GM10248 (cell line): ENCODE results near the gene DEAF1.

Experiments used
- CTCF ChIA-PET: fragments of 300-600 bp; sonication (Branson Sonifier 250); formaldehyde crosslinking; extraction: SDS; loops from one replicate; lab custom pipeline; 2021; ENCODE audit warnings: antibody characterized with exemption; lab: Yijun Ruan, JAX
- POLR2A ChIA-PET: fragments of 350-650 bp; sonication (Branson Sonifier 250); formaldehyde crosslinking; extraction: SDS; loops from one replicate; lab custom pipeline; 2020; ENCODE audit warnings: antibody characterized with exemption; lab: Yijun Ruan, JAX
- DNase-seq: peaks from one replicate; pipeline ENCODE4 v3.0.0; 2012; ENCODE audit errors: extremely low spot score
- TF ChIP-seq, protein P1 (sequence below): IDR thresholded peaks from 2 replicates; pipeline ENCODE4 v1.5.1; 2012; ENCODE audit warnings: mild to moderate bottlenecking, low read depth; ENCODE audit errors: extremely low read depth, missing control alignments, control extremely low read depth

The DEAF1 gene

DNA sequence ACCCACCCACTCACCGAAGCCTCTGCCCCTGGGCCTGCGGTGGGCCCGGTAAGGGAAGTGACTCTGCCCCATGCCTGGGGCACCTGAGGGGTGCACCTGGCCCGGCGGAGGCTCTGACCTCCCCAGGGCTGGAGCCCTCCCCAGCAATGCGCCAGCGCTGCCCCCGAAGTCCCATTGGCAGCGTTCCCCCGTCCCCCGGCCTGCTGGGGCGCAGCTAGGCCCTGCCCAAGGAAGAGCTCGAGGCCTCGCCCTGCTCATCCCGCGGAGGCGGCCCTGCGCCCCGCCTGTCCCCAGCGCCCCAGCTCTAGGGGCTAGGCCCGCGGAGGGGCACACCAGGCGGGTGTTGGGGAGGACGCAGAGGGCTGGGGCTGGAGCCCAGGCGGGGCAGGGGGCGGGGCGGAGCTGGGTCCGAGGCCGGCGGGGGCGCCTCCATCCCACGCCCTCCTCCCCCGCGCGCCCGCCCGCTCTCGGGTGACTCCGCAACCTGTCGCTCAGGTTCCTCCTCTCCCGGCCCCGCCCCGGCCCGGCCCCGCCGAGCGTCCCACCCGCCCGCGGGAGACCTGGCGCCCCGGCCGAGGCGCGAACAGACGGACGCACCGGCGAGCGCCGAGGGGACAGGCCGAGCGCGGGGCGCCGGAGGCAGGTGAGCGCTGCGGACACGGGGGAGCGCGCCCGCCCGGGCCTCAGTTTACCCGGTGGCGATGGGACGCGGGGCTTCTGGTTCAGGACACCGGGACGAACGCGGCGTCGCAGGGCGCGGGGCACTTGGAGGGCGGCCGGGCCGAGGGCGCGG lies 10.8 kb upstream of the DEAF1 start, which contains the start of gene EPS8L2:
EPS8L2 (plus strand) TSS at position 586 of the 793 bp plus-strand sequence. CDS start 3,177 bp downstream, outside the sequence.
- CTCF ChIA-PET = interaction anchor here (1.0 to 2.6 kb wide), 2 partner anchors 18 to 91 kb away, joined by 3 to 14 read pairs; no protein-coding TSS in a partner anchor
- DNase-seq = peak; percentile 39
- TF ChIP-seq, protein P1, sequence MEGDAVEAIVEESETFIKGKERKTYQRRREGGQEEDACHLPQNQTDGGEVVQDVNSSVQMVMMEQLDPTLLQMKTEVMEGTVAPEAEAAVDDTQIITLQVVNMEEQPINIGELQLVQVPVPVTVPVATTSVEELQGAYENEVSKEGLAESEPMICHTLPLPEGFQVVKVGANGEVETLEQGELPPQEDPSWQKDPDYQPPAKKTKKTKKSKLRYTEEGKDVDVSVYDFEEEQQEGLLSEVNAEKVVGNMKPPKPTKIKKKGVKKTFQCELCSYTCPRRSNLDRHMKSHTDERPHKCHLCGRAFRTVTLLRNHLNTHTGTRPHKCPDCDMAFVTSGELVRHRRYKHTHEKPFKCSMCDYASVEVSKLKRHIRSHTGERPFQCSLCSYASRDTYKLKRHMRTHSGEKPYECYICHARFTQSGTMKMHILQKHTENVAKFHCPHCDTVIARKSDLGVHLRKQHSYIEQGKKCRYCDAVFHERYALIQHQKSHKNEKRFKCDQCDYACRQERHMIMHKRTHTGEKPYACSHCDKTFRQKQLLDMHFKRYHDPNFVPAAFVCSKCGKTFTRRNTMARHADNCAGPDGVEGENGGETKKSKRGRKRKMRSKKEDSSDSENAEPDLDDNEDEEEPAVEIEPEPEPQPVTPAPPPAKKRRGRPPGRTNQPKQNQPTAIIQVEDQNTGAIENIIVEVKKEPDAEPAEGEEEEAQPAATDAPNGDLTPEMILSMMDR = no peak
- POLR2A ChIA-PET = no interaction called here

DNA sequence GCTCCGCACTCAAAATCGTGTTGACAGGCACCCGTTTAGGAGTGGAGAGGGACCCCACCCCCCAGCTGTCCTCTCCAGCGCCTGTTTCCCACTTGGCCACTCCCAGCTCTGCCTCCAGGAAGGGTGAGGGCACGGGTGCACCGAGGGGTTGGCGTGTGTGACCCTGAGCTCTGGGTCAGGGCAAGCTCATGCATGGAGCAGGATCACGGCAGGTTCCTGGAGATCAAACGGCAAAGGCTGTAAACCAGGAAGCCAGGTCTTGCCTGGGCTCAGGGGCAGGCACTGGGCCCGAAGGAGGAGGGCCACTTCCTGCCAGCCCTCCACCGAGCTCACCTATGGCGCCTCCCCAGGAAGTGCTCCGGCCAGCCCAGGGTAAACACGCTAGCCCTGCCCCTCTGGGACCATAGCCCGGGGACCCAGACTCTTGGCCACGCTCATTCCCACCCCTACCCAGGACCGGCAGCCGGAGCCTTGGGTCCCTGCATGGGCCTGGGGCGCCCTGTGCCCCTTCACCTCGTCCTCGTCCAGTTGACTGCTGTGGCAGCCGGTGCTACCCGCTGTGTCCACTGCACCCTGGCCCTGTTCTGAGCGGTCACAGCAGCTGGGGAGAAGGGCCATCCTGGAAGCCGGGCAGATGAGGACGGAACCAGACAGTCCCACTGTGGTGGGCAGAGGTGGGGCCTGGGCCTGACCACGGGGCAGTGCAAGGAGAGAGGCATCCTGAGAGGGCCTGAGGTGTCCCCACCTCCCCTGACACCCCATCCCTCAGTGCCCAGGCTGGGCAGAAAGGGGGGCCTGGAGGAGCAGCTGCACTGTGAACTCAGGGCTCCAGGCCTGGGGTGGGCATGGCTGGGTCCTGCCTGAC lies 10.0 kb upstream of the DEAF1 start:
- ChIA-PET CTCF (interaction anchor here (1.2 to 2.6 kb wide), 4 partner anchors 9 to 22 kb away, joined by 3 to 14 read pairs (median 7); partner anchors contain the start of genes DEAF1 and TMEM80), POLR2A (no interaction called here)
- DNase-seq = no peak
- TF ChIP-seq, protein P1 = no peak

DNA sequence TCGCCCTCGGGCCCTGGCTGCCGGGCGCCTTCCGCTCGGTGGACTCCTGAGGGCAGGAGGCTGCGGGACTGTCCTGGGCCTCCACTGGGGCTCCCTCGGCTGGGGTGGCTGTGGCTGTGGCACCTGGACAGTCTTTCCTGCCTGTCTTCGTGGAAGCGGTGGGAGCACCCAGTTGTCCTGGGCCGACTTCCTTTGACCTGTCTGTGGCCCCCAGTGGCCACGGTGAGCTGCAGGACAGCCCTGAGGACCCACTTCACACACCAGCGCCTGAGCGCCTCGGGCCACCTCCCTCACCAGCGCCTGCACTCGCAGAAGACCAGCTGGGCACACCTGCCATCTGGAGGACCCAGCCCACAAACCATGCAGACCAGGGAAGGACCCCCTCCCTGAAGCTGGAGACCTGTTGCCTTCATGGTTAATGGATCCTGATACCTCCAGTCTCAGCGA lies 9.2 kb upstream of the DEAF1 start:
- ChIA-PET CTCF (interaction anchor here (1.2 to 2.6 kb wide), 4 partner anchors 8 to 23 kb away, joined by 3 to 14 read pairs (median 7); partner anchors contain the start of genes DEAF1 and TMEM80), POLR2A (no interaction called here)
- TF ChIP-seq, protein P1 = no peak
- DNase-seq = no peak

DNA sequence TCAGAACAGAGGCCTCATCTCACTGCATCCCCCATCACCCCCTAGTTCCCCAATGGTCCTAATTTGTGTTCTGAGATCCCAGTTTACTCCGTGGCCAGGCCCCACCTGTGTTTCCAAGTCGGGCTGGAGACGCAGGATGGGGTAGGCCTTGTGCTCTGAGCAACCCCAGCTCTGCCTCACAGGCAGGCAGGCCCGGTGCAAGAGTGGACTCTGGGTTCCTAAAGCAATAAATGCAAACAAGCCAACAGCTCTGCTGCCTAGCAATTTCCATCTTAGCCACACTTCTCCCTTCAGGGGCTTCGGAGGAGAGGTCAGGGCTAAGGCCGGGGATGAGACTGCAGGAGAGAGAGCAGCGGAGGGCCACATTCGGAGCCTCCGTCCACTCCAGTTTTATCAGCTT lies 8.5 kb upstream of the DEAF1 start:
- ChIA-PET CTCF (interaction anchor here (1.2 to 2.6 kb wide), 3 partner anchors 20 to 24 kb away, joined by 3 to 14 read pairs (median 5); no protein-coding TSS in a partner anchor), POLR2A (no interaction called here)
- no peak for DNase-seq
- TF ChIP-seq, protein P1 = no peak

DNA sequence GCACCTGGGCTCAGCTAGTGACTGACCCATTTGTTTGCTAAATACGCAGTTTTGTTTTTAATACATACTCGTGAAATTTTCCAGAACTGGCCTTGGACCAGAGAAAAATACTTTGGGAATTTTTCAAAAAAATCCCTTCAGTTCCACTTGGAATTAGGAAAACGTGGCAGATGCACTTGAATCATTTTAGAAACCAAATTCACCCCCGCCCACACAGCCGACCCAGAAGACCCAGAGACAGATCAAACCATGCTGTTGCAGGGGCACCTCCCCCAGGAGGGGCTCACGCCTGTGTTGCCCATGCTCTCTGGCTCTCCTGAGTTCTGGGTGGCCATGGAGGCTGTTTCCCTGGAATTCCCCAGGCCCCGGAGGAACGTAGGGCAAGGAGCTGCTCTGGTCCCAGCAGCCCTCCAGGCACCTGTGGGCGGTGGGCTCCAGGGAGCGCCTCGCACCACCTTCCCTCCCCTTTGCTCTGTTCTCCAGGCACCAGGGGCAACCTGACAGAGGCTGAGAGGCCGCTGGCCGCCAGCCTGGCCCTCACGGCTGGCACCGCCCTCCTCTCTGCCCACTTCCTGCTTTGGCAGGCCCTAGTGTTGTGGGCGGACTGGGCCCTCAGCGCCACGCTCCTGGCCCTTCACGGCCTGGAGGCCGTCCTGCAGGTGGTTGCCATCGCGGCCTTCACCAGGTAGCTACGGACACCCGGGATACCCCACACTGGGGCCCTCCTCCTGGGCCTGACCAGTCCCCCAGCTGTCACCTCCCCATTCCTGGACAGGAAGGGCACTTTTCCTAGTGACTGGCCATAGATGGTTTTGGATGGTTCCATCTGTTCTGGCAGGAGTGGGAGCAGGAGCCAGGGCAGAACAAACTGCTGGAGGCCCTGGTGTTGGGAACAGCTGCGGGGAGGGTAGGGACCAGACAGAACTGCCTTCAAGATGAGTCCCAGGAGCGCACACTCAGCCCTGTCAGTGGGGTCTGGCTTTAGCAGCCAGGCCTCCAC lies 7.7 kb upstream of the DEAF1 start:
- TF ChIP-seq, protein P1 = no peak
- no peak for DNase-seq
- POLR2A ChIA-PET = no interaction called here
- CTCF ChIA-PET = interaction anchor here (1.9 kb wide), 1 partner anchor 24 kb away, joined by 5 read pairs; no protein-coding TSS in a partner anchor
